ENCODE measurements around the gene SRC.

DNA sequence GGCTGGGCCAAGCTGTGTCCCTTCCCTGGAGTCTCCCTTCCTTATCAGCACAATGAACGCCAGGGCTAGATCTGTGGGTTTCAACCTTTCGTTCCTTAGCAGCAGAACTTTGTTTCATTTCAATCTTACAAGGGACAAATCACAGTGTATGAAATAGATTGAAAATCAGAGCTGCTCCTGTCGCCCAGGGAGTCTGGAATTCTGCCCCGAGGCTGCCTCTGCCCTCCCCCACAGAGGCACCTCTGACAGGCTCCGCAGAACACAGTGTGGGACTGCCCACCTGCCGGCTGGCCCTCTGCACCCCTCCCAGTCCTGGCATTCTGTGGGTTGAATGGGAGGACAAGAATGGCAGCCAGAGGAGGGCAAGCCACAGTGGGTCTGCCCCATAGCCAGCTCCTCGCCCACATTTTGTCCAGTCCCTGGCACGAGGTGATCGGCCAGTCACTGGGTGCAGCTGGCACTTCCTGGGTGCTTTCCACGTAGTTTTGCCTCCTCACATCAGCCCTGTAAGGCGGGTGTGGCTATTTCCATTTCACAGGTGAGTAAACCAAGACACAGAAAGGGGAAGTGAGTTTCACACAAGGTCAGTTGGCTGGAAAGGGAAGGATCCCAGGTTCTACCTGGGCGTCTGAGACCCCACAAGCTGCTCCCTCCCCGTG lies 30.4 kb upstream of the SRC start:
- TF ChIP-seq POLR2A (IDR thresholded peaks at IDR 0.05; ENCODE audit: borderline replicate concordance, extremely low read depth, insufficient read depth, insufficient read length) (no peak), POLR2AphosphoS5 (IDR thresholded peaks at IDR 0.05; ENCODE audit: low read depth, low read length) (no peak), ELF1 (IDR thresholded peaks at IDR 0.05; ENCODE audit: borderline replicate concordance, low read depth) (no peak)
- TF ChIP-seq, protein P1, sequence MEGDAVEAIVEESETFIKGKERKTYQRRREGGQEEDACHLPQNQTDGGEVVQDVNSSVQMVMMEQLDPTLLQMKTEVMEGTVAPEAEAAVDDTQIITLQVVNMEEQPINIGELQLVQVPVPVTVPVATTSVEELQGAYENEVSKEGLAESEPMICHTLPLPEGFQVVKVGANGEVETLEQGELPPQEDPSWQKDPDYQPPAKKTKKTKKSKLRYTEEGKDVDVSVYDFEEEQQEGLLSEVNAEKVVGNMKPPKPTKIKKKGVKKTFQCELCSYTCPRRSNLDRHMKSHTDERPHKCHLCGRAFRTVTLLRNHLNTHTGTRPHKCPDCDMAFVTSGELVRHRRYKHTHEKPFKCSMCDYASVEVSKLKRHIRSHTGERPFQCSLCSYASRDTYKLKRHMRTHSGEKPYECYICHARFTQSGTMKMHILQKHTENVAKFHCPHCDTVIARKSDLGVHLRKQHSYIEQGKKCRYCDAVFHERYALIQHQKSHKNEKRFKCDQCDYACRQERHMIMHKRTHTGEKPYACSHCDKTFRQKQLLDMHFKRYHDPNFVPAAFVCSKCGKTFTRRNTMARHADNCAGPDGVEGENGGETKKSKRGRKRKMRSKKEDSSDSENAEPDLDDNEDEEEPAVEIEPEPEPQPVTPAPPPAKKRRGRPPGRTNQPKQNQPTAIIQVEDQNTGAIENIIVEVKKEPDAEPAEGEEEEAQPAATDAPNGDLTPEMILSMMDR (IDR thresholded peaks at IDR 0.05 in 2 of 3, conservative IDR thresholded peaks at IDR 0.05 in 1 of 3; ENCODE audit: borderline replicate concordance in 1 of 3, insufficient read depth in 1 of 3, low read depth in 2 of 3, low read length in 2 of 3), result no peak
- TF ChIP-seq, protein P2, sequence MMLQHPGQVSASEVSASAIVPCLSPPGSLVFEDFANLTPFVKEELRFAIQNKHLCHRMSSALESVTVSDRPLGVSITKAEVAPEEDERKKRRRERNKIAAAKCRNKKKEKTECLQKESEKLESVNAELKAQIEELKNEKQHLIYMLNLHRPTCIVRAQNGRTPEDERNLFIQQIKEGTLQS (IDR thresholded peaks at IDR 0.05), result no peak

All from HCT116 (cell line).